GM23338 (cell line): ENCODE results near the gene RNF121. TPM values are rescaled to one million over a fixed set of nuclear protein-coding genes. Genes with fewer than 3 reads are reported as not detected.

Source experiments
- ATAC-seq: fragments of 200-7000 bp; cut with Tn5 transposase; 3 replicates; pipeline ENCODE4 v1.9.1; 2020
- DNase-seq: peaks from one replicate; pipeline ENCODE4 v3.0.0-alpha.2; 2015; ENCODE audit warnings: low spot score
- H2AFZ ChIP-seq: fragments of 200-600 bp; sonication (generic); 2 replicates; pipeline ENCODE4 v1.8.0; 2016; ENCODE audit warnings: antibody characterized with exemption, mild to moderate bottlenecking, moderate library complexity
- H3F3A ChIP-seq: fragments of 200-600 bp; sonication (generic); replicated peaks from 2 replicates; pipeline ENCODE4 v1.8.0; 2017; ENCODE audit warnings: antibody characterized with exemption, mixed run types, low read depth
- H3K27ac ChIP-seq: fragments of 200-600 bp; sonication (generic); 2 replicates; pipeline ENCODE4 v1.6.1; 2016; ENCODE audit warnings: low read depth
- H3K27me3 ChIP-seq: fragments of 200-600 bp; sonication (generic); 2 replicates; pipeline ENCODE4 v1.8.0; 2016; ENCODE audit warnings: mild to moderate bottlenecking, mixed run types, moderate library complexity; ENCODE audit not compliant: insufficient read depth
- H3K36me3 ChIP-seq: fragments of 200-600 bp; sonication (generic); 2 replicates; pipeline ENCODE4 v1.8.0; 2016; ENCODE audit warnings: mild to moderate bottlenecking; ENCODE audit not compliant: insufficient read depth
- H3K4me1 ChIP-seq: fragments of 200-600 bp; sonication (generic); 2 replicates; pipeline ENCODE4 v1.8.0; 2016; ENCODE audit warnings: mild to moderate bottlenecking, moderate library complexity; ENCODE audit not compliant: insufficient read depth
- H3K4me2 ChIP-seq: fragments of 200-600 bp; sonication (generic); 2 replicates; pipeline ENCODE4 v1.7.1; 2017; ENCODE audit warnings: mixed run types
- H3K4me3 ChIP-seq: fragments of 200-600 bp; sonication (generic); 2 replicates; pipeline ENCODE4 v1.6.1; 2016; ENCODE audit warnings: mixed run types
- H3K79me2 ChIP-seq: fragments of 200-600 bp; sonication (generic); replicated peaks from 2 replicates; pipeline ENCODE4 v1.8.0; 2017; ENCODE audit warnings: mild to moderate bottlenecking; ENCODE audit not compliant: insufficient read depth
- H3K9me2 ChIP-seq: fragments of 200-600 bp; sonication (generic); 2 replicates; pipeline ENCODE4 v1.8.0; 2017; ENCODE audit not compliant: insufficient read depth
- H4K20me1 ChIP-seq: fragments of 200-600 bp; sonication (generic); replicated peaks from 2 replicates; pipeline ENCODE4 v1.8.0; 2017; ENCODE audit warnings: mild to moderate bottlenecking; ENCODE audit not compliant: insufficient read depth
- H3K27ac Mint-ChIP-seq: 2 replicates; pipeline ENCODE4 v1.8.0; 2020; ENCODE audit warnings: inconsistent platforms, mild to moderate bottlenecking, moderate library complexity, mixed read lengths
- H3K27me3 Mint-ChIP-seq: 3 replicates; pipeline ENCODE4 v1.8.0; 2022; ENCODE audit warnings: low read depth, mild to moderate bottlenecking, moderate library complexity, mixed read lengths, inconsistent platforms; ENCODE audit not compliant: insufficient read depth, poor library complexity
- H3K36me3 Mint-ChIP-seq: 3 replicates; pipeline ENCODE4 v1.8.0; 2021; ENCODE audit warnings: low read depth, mild to moderate bottlenecking, inconsistent platforms, moderate library complexity, mixed read lengths
- H3K4me1 Mint-ChIP-seq: 3 replicates; pipeline ENCODE4 v1.8.0; 2020; ENCODE audit warnings: mild to moderate bottlenecking, inconsistent platforms, mixed read lengths
- H3K4me3 Mint-ChIP-seq: 3 replicates; pipeline ENCODE4 v1.8.0; 2021; ENCODE audit warnings: moderate library complexity, mild to moderate bottlenecking, inconsistent platforms, mixed read lengths
- H3K9me3 Mint-ChIP-seq: 3 replicates; pipeline ENCODE4 v1.8.0; 2020; ENCODE audit warnings: moderate library complexity, mild to moderate bottlenecking, inconsistent platforms, mixed read lengths
- CTCF ChIP-seq, 2 experiments: fragments of 200-600 bp in 1 of 2; sonication (generic) in 1 of 2; conservative IDR thresholded peaks; 2 replicates each; pipeline versions ENCODE4 v1.5.1 to v1.6.1; 2016 to 2017; ENCODE audit warnings: antibody characterized with exemption in 2 of 2, low read depth in 2 of 2, mild to moderate bottlenecking in 2 of 2, moderate library complexity in 1 of 2
- EZH2 ChIP-seq: fragments of 200-600 bp; sonication (generic); IDR thresholded peaks from one replicate; pipeline ENCODE4 v1.8.0; 2017; ENCODE audit warnings: antibody characterized with exemption, mild to moderate bottlenecking, low read depth; ENCODE audit not compliant: unreplicated experiment
- polyA plus RNA-seq: library from polyadenylated mRNA; unstranded; fragments of >200 nt; fragmentation: Nextera tagmentation; extraction: Ambion mirVana; gene quantifications from 2 replicates; pipeline ENCODE4 v1.2.1, GENCODE V29; 2016
- total RNA-seq: library from RNA; depleted of rRNA; stranded (reverse); fragments of >200 nt; shearing (Covaris generic); gene quantifications from 2 replicates; pipeline ENCODE4 v1.2.3, GENCODE V29; 2014
- TF ChIP-seq, protein P1 (sequence below): fragments of 250-450 bp; sonication (Bioruptor Pico); IDR thresholded peaks from 2 replicates; pipeline ENCODE4 v1.5.0; 2020; ENCODE audit warnings: mild to moderate bottlenecking, moderate library complexity

Gene RNF121
- total and polyA plus RNA-seq, 2 experiments from 2014 or later, result 7.8 to 37.7 TPM

- TF ChIP-seq, protein P1, sequence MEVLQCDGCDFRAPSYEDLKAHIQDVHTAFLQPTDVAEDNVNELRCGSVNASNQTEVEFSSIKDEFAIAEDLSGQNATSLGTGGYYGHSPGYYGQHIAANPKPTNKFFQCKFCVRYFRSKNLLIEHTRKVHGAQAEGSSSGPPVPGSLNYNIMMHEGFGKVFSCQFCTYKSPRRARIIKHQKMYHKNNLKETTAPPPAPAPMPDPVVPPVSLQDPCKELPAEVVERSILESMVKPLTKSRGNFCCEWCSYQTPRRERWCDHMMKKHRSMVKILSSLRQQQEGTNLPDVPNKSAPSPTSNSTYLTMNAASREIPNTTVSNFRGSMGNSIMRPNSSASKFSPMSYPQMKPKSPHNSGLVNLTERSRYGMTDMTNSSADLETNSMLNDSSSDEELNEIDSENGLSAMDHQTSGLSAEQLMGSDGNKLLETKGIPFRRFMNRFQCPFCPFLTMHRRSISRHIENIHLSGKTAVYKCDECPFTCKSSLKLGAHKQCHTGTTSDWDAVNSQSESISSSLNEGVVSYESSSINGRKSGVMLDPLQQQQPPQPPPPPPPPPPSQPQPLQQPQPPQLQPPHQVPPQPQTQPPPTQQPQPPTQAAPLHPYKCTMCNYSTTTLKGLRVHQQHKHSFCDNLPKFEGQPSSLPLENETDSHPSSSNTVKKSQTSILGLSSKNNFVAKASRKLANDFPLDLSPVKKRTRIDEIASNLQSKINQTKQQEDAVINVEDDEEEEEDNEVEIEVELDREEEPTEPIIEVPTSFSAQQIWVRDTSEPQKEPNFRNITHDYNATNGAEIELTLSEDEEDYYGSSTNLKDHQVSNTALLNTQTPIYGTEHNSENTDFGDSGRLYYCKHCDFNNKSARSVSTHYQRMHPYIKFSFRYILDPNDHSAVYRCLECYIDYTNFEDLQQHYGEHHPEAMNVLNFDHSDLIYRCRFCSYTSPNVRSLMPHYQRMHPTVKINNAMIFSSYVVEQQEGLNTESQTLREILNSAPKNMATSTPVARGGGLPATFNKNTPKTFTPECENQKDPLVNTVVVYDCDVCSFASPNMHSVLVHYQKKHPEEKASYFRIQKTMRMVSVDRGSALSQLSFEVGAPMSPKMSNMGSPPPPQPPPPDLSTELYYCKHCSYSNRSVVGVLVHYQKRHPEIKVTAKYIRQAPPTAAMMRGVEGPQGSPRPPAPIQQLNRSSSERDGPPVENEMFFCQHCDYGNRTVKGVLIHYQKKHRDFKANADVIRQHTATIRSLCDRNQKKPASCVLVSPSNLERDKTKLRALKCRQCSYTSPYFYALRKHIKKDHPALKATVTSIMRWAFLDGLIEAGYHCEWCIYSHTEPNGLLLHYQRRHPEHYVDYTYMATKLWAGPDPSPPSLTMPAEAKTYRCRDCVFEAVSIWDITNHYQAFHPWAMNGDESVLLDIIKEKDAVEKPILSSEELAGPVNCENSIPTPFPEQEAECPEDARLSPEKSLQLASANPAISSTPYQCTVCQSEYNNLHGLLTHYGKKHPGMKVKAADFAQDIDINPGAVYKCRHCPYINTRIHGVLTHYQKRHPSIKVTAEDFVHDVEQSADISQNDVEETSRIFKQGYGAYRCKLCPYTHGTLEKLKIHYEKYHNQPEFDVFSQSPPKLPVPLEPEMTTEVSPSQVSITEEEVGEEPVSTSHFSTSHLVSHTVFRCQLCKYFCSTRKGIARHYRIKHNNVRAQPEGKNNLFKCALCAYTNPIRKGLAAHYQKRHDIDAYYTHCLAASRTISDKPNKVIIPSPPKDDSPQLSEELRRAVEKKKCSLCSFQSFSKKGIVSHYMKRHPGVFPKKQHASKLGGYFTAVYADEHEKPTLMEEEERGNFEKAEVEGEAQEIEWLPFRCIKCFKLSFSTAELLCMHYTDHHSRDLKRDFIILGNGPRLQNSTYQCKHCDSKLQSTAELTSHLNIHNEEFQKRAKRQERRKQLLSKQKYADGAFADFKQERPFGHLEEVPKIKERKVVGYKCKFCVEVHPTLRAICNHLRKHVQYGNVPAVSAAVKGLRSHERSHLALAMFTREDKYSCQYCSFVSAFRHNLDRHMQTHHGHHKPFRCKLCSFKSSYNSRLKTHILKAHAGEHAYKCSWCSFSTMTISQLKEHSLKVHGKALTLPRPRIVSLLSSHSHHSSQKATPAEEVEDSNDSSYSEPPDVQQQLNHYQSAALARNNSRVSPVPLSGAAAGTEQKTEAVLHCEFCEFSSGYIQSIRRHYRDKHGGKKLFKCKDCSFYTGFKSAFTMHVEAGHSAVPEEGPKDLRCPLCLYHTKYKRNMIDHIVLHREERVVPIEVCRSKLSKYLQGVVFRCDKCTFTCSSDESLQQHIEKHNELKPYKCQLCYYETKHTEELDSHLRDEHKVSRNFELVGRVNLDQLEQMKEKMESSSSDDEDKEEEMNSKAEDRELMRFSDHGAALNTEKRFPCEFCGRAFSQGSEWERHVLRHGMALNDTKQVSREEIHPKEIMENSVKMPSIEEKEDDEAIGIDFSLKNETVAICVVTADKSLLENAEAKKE, result no peak
- TF ChIP-seq CTCF (conservative IDR thresholded peaks at IDR 0.05; ENCODE audit: low read depth in 2 of 2), result no peak
- TF ChIP-seq EZH2, result no peak
These were observed 84.3 kb downstream of the RNF121 start (continued) for GRCh38 chr11:72012897-72013721.

GRCh38 chr11:72013765-72014711, 85.2 kb downstream of the RNF121 start:
- Histone ChIP-seq H3K4me2 (no peak overlapping the region), H3F3A (no peaks in the 10 kb centered on the region), H3K4me3 (no peak overlapping the region), H3K4me1 (no peaks in the 10 kb centered on the region), H4K20me1 (peaks cover 15% of the 10 kb centered on the region), H3K27me3 (no peaks in the 10 kb centered on the region), H3K9me2 (no peaks in the 10 kb centered on the region), H3K79me2 (no peaks in the 10 kb centered on the region), H2AFZ (no peak overlapping the region), H3K36me3 (peaks cover 23% of the 10 kb centered on the region), H3K27ac (no peak overlapping the region)
- Mint-ChIP-seq H3K4me3 (no peak overlapping the region), H3K4me1 (no peaks in the 10 kb centered on the region; the same call in 2 of the 3 replicates), H3K36me3 (peaks cover 93% of the 10 kb centered on the region), H3K27me3 (peaks cover 20% of the 10 kb centered on the region), H3K27ac (no peak overlapping the region), H3K9me3 (no peaks in the 10 kb centered on the region)
- no peak for ATAC-seq
- DNase-seq, result no peak
- TF ChIP-seq, protein P1, result no peak
